GM20000 (cell line): Measurements from ENCODE around the gene FAF2.

Experiments used
- DNase-seq: peaks from one replicate; pipeline ENCODE4 v3.0.0; 2012; ENCODE audit warnings: low spot score
- TF ChIP-seq, protein P1 (sequence below): IDR thresholded peaks from 2 replicates; pipeline ENCODE4 v1.5.1; 2012; ENCODE audit warnings: mild to moderate bottlenecking, control low read depth; ENCODE audit errors: extremely low read depth, missing control alignments

The FAF2 gene

DNA sequence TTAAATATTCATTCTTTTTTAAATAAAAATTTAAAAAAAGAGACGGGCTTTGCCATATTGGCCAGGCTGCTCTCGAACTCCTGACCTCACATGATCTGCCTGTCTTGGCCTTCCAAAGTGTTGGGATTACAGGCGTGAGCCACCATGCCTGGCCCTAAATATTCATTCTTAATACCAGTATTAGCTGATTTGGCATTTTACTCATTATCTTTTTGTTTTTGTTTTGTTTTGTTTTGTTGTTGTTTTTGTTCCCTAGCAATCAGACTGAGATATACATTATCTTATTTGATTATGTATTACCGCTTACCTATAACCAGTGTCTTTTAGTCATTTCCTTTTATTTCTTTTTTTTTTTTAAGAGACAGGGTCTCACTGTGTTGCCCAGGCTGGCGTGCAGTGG lies 51.1 kb downstream of the FAF2 start:
- TF ChIP-seq, protein P1, sequence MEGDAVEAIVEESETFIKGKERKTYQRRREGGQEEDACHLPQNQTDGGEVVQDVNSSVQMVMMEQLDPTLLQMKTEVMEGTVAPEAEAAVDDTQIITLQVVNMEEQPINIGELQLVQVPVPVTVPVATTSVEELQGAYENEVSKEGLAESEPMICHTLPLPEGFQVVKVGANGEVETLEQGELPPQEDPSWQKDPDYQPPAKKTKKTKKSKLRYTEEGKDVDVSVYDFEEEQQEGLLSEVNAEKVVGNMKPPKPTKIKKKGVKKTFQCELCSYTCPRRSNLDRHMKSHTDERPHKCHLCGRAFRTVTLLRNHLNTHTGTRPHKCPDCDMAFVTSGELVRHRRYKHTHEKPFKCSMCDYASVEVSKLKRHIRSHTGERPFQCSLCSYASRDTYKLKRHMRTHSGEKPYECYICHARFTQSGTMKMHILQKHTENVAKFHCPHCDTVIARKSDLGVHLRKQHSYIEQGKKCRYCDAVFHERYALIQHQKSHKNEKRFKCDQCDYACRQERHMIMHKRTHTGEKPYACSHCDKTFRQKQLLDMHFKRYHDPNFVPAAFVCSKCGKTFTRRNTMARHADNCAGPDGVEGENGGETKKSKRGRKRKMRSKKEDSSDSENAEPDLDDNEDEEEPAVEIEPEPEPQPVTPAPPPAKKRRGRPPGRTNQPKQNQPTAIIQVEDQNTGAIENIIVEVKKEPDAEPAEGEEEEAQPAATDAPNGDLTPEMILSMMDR = no peak
- DNase-seq = no peak

DNA sequence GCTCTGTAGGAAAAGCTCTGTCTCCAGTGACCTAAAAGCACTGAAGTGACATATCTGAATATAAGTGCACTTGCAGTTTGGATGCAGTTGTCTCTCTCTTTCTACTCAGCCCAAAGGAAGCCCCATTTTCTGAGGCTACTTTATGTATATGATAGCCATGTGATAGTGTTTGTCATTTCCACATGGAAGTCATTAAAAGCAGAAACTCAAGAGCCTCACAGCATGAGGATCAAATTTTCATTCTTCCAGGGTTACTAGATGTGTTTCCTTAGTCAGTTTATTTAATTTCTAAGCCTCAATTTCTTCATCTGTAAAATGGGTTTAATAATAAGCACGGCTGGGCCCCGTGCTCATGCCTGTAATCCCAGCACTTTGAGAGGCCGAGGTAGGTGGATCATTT lies 52.3 kb downstream of the FAF2 start:
- no peak for DNase-seq
- TF ChIP-seq, protein P1 = no peak

DNA sequence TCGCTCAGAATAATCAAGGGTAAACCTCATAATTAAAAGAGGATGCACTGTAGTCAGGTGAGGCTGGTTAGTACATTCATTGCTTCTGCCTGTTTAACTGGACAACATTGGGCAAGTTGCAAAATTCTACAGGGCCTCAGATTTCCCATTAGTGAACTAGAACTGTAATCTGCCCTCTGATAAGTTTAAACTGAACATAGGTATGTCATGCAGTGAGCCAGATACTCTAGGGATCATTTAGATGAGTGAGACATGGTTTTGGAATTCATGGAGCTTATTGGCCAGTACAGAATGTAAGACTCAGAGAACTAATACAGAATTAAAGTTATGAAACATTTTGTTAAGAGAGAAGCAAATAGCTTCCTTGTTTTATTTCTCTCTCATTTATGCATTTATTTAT lies 53.1 kb downstream of the FAF2 start:
- DNase-seq = no peak
- TF ChIP-seq, protein P1 = no peak

DNA sequence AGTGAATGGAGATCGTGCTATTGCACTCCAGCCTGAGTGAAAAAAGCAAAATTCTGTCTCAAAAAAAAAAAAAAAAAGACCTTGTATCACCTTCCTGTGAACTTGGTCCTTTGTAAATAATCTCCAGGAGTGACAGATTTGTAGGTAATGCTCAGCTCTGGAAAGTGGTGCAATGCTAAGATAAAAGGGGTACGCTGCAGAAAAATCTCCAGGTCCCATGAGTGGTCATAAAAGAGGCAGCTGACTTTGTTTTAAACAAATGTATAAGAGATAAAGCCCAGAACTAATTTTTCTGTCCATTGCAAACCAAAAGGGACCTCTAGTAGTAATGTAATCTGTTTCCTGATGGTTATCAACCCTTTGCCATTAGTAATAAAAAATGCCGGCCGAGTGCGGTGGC lies 55.3 kb downstream of the FAF2 start:
- TF ChIP-seq, protein P1 = no peak

DNA sequence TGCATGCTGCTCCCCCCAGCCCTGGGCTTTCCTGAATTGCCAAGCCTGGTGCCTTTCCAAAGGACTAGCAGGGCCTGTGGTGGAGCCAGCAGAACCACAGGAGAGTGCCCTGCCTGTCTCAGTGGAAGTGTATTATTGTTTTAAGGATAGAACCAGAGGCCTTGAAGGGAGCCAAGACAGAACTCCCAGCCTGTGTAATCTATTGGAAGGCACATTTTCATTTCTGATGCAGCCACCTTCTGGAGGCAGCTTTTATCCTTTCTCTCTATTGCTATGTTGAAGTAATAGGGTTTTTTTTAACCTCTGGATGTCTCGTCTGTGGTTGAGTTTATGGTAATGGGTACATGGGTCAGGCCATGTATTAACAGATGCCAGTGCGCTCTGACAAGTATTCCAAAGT lies 59.7 kb downstream of the FAF2 start:
- TF ChIP-seq, protein P1 = no peak
- DNase-seq = no peak

More for the DNA sequence above, 55.3 kb downstream of the FAF2 start:
- no peak for DNase-seq

DNA sequence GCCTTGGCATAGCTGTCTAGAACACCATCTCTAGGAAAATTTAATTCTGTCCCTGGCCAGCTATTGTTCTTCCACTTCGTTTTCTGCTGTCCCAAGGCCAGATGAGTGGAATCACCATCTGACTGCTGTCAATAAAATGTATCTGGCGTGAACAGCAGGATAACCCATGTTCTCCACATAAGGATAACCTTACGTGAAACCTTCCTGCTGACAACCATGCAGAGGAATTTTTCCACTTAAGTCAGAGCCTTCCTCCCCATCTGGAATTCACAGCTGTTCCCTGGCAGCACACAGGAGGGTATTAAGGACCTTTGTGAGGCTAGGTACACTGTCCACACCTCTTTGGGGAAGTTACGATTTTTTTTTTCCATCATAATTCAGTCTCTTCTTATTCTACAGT lies 60.4 kb downstream of the FAF2 start:
- no peak for DNase-seq
- TF ChIP-seq, protein P1 = no peak

DNA sequence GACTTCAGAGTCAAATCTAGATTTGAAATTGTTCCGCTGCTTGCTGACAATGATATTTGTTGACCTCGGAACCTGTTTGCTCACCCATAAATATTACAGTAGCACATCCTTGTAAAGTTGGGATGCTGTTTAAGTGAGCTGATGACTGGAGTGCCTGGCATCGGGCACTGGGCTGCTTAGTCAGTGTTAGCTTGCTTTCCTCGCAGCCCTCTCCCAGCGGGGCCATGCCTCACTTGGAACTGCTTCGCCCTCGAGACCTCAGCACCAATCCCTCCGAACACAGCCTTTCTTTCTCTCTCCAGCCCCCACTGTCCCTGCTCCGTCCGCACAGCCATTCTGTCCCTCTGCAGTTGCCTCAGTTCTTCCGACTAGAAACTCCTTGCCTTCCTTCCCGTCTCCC lies 65.6 kb downstream of the FAF2 start:
- TF ChIP-seq, protein P1 = no peak
- DNase-seq = no peak
